HL-60 (cell line): Measurements from ENCODE around the gene ANXA10.

Source experiments
- DNase-seq, 2 experiments: peaks; one replicate each; pipeline ENCODE4 v3.0.0-alpha.2; 2010 to 2020; ENCODE audit warnings: low read depth in 1 of 2, low spot score in 1 of 2
- H3K27ac ChIP-seq: fragments of 250-450 bp; sonication (Bioruptor Pico); replicated peaks from 2 replicates; pipeline ENCODE4 v1.5.1; 2020; ENCODE audit warnings: mild to moderate bottlenecking, moderate library complexity
- H3K27me3 ChIP-seq: fragments of 250-450 bp; sonication (Bioruptor Pico); 2 replicates; pipeline ENCODE4 v1.5.1; 2021; ENCODE audit warnings: mild to moderate bottlenecking, moderate library complexity; ENCODE audit not compliant: insufficient read depth, poor library complexity, severe bottlenecking
- H3K4me3 ChIP-seq: replicated peaks from 2 replicates; pipeline ENCODE4 v1.5.1; 2011; ENCODE audit warnings: mild to moderate bottlenecking, control low read depth, low read length; ENCODE audit not compliant: insufficient read depth
- GABPA ChIP-seq: IDR thresholded peaks from 2 replicates; pipeline ENCODE4 v1.6.1; 2012; ENCODE audit warnings: low read depth
- POLR2AphosphoS5 ChIP-seq: IDR thresholded peaks from 2 replicates; pipeline ENCODE4 v1.6.1; 2012; ENCODE audit warnings: low read depth
- SPI1 ChIP-seq: IDR thresholded peaks from 2 replicates; pipeline ENCODE4 v1.6.1; 2012; ENCODE audit warnings: low read depth, mild to moderate bottlenecking, borderline replicate concordance
- TF ChIP-seq, protein P1 (sequence below): IDR thresholded peaks from 2 replicates; pipeline ENCODE4 v1.6.1; 2012; ENCODE audit warnings: low read depth; ENCODE audit not compliant: insufficient replicate concordance
- TF ChIP-seq, protein P2 (sequence below): IDR thresholded peaks from one replicate; pipeline ENCODE4 v1.5.1; 2011; ENCODE audit warnings: low read length, control low read depth, inconsistent platforms; ENCODE audit not compliant: insufficient read depth

ANXA10 gene

GRCh38 chr4:168063031-168063430 is 29.3 kb upstream of the ANXA10 start:
- no peak overlapping the region for H3K4me3 ChIP-seq
- no peaks in the 10 kb centered on the region for H3K27me3 ChIP-seq
- H3K27ac ChIP-seq, result no peak overlapping the region
- no peak for DNase-seq
- TF ChIP-seq GABPA, result no peak
- no peak for TF ChIP-seq SPI1
- TF ChIP-seq, protein P1, sequence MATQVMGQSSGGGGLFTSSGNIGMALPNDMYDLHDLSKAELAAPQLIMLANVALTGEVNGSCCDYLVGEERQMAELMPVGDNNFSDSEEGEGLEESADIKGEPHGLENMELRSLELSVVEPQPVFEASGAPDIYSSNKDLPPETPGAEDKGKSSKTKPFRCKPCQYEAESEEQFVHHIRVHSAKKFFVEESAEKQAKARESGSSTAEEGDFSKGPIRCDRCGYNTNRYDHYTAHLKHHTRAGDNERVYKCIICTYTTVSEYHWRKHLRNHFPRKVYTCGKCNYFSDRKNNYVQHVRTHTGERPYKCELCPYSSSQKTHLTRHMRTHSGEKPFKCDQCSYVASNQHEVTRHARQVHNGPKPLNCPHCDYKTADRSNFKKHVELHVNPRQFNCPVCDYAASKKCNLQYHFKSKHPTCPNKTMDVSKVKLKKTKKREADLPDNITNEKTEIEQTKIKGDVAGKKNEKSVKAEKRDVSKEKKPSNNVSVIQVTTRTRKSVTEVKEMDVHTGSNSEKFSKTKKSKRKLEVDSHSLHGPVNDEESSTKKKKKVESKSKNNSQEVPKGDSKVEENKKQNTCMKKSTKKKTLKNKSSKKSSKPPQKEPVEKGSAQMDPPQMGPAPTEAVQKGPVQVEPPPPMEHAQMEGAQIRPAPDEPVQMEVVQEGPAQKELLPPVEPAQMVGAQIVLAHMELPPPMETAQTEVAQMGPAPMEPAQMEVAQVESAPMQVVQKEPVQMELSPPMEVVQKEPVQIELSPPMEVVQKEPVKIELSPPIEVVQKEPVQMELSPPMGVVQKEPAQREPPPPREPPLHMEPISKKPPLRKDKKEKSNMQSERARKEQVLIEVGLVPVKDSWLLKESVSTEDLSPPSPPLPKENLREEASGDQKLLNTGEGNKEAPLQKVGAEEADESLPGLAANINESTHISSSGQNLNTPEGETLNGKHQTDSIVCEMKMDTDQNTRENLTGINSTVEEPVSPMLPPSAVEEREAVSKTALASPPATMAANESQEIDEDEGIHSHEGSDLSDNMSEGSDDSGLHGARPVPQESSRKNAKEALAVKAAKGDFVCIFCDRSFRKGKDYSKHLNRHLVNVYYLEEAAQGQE, result no peak
- TF ChIP-seq POLR2AphosphoS5, result no peak
- TF ChIP-seq, protein P2, sequence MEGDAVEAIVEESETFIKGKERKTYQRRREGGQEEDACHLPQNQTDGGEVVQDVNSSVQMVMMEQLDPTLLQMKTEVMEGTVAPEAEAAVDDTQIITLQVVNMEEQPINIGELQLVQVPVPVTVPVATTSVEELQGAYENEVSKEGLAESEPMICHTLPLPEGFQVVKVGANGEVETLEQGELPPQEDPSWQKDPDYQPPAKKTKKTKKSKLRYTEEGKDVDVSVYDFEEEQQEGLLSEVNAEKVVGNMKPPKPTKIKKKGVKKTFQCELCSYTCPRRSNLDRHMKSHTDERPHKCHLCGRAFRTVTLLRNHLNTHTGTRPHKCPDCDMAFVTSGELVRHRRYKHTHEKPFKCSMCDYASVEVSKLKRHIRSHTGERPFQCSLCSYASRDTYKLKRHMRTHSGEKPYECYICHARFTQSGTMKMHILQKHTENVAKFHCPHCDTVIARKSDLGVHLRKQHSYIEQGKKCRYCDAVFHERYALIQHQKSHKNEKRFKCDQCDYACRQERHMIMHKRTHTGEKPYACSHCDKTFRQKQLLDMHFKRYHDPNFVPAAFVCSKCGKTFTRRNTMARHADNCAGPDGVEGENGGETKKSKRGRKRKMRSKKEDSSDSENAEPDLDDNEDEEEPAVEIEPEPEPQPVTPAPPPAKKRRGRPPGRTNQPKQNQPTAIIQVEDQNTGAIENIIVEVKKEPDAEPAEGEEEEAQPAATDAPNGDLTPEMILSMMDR, result no peak

DNA sequence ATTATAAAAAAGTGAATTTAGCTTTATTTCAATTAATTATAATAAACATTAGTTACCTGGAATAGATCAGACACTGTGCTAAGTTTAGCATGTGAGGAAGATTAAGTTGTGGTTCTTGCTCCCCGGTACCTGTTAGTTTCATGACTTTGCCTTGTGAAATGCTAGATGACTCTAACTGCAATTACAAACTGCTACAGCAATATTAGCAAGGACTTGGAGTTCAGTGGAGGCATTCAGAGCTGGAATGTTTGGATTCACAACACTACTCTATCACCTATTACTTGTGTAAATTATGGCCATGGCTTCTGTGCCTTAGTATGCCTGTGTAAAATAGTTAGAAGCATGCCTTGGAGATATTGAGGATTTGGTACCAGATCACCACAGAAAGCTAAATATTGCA is 21.4 kb upstream of the ANXA10 start:
- no peak for DNase-seq
- H3K4me3 ChIP-seq, result no peak overlapping the region
- no peaks in the 10 kb centered on the region for H3K27me3 ChIP-seq
- no peak overlapping the region for H3K27ac ChIP-seq
- TF ChIP-seq POLR2AphosphoS5 (no peak), GABPA (no peak), SPI1 (no peak)
- TF ChIP-seq, protein P2, result no peak

GRCh38 chr4:168071304-168071703 is 21.0 kb upstream of the ANXA10 start:
- Histone ChIP-seq H3K27ac (no peak overlapping the region), H3K27me3 (no peaks in the 10 kb centered on the region), H3K4me3 (no peak overlapping the region)
- TF ChIP-seq GABPA (no peak), SPI1 (no peak), POLR2AphosphoS5 (no peak)
- TF ChIP-seq, protein P2, result no peak
- TF ChIP-seq, protein P1, result no peak
- no peak for DNase-seq

GRCh38 chr4:168074861-168075260 is 17.5 kb upstream of the ANXA10 start:
- TF ChIP-seq GABPA (no peak), POLR2AphosphoS5 (no peak), SPI1 (no peak)
- TF ChIP-seq, protein P1, result no peak
- TF ChIP-seq, protein P2, result no peak
- no peak for DNase-seq
- H3K27me3 ChIP-seq, result no peaks in the 10 kb centered on the region
- no peak overlapping the region for H3K27ac ChIP-seq
- no peak overlapping the region for H3K4me3 ChIP-seq
